HG02884 (cell line): ENCODE data around the gene TLL1.

Experiments
- ATAC-seq: cut with Tn5 transposase; IDR thresholded peaks from one replicate; pipeline ENCODE4 v1.9.1; 2021; ENCODE audit warnings: mild to moderate bottlenecking, moderate library complexity; ENCODE audit not compliant: unreplicated experiment

The TLL1 gene

DNA sequence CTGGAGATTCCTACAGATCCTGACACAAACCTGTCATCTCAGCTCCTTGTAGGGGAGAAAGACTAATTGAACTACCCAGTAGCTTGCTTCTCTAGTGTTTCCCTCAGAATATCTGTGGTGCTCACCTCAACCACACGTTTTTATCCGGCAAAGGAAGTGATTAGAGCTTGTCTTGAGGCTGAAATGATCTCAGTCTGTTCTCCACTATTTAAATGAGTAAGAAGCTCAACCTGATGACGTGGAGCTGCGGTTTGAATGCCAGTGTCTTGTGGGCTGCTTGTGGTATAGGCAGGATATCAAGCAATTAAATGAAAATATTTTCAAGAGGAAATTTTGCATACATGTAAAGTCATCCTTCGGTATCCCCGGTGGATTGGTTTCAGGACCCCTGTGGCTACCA is 270.2 kb downstream of the TLL1 start:
- no peak for ATAC-seq

DNA sequence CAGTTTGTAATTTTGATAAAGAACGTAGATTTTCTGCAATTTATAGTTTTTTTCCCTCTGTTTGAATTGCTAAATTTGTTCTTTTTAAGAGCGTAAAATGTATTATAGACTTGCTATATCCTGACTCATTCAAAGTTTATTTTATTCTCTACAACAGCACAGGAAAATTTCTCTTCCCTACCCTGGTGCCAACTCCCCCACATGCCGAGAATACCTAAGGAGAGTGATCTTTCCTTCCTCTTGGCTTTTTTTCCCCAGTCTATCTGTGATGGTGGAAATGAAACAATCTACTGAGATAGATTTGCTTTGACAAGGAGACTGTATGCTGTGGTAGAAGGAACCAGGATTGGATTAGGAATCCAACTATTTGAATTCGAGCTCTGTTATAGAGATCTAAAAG is 271.6 kb downstream of the TLL1 start:
- ATAC-seq, result no peak

DNA sequence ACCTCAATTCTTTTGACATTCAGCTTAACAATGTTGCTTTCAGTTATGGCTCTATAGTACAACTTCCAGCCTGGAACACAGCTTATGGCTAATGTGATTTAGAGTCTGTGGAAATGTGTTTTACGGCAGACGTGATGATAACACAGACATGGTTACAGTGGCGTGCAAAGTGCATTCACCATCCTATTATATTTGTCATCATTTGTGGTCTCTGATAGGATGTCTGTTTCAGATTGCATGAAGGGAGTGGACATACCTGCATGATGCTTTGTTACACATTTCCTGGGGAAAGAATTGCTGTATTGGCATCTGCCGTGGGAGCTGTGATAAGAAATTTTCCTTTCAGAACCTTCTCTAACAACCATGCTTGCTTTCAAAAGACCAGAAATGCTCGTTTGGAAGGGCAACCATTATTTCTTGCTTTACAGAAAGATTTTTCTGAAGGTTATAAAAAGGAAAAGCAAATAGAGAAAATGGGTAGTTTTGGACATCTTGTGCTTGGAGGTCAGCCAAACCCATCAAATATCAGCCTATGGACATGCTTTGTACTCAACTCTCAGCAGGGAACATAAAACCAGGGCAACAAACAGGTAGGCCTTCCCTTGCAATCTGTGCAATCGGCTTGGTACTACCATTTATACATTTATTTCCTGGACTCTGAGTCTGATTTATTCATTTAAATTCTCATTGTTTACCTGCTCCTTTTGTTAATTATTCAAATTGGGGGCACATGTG is 273.9 kb downstream of the TLL1 start:
- ATAC-seq, result no peak
